Jurkat, Clone E6-1 (cell line): ENCODE measurements around the gene TNFSF10.
"Not testable (repeated sequence)": the region's sequence is repeated elsewhere in the genome, so short reads cannot be mapped to it uniquely, and the experiment has no call there.

ENCODE experiments used
- DNase-seq: peaks from one replicate; pipeline ENCODE4 v3.0.0-alpha.2; 2011; ENCODE audit warnings: low read depth, low spot score
- H3K4me3 ChIP-seq: 2 replicates; pipeline ENCODE4 v1.5.1; 2011; ENCODE audit warnings: mild to moderate bottlenecking, low read length, control low read depth, moderate library complexity

Gene TNFSF10

DNA sequence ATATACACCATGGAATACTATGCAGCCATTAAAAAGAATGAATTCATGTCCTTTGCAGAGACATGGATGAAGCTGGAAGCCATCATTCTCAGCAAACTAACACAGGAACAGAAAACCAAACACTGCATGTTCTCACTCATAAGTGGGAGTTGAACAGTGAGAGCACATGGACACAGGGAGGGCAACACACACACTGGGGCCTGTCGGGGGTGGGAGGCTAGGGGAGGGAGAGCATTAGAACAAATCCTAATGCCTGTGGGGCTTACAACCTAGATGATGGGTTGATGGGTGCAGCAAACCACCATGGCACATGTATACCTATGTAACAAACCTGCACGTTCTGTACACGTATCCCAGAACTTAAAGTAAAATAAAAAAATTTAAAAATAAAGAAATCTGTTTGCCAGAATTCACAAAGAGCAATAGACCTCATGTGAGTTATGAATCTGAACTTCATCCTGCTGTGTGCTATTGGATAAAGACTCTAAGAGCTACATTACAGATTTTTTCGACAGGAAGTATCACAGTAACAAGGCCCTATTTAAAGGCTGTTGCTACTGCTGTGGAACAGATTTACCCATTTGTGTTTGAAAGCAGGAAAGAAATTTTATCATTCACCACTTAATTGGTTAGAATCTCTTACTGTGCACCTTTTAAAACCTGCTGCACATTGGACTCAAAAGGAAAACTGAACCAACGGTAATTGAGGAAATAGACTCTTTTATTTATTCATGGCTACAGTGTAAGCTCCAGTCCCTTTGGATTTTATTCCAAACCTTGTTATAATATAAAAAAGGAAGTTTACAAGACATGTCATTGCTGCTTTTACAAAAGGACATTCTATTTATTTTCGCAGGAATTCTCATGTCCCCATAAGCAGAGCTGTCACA lies 1.1 kb downstream of the TNFSF10 start:
- DNase-seq, result peak; percentile 60
- peak overlapping the region; percentile 55 for H3K4me3 ChIP-seq

DNA sequence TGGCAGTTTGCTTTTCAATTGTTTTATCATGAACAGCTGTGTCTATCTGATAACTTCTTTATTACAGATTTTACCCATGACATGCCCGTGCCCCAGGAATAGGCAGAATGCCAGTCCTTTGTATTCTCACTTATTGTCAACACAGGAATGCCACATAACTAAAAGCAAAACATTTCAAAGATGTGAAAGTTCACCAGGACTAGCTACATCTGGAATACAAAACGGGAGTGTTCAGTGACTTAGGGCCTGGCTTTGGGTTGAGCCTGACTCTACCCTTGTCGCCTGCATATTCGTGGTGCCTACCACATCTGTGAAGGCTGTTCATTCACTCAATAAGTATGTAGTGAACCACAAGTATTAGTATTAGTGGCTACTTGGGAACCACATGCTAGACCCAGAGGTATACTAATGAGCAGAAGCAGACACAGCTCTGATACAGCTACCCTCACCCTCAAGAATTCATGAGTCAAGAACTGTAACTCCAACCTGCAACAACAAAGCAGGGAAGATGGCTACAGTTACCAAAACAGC lies 2.9 kb downstream of the TNFSF10 start:
- no peak for DNase-seq
- H3K4me3 ChIP-seq, result no peak overlapping the region; the same call in 1 of the 2 replicates

DNA sequence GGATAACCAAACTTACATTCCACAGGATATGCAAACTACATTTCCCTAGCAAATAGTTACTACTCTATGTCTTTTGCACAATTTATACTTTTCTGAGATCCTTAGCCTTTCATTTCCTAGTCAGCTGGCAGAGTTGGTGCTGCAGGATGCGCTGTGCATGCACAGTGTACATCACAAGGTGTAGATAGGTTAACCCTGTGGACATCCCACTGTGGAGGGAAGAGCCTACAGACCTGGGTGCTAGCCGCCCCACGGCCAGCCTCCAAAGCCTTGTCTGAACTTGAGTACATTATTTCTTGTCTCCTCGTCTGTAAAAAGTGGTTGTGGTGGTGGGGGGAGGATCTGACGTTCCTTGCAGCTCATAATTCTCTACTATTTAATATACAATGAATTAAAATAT lies 3.5 kb downstream of the TNFSF10 start:
- no peak overlapping the region for H3K4me3 ChIP-seq
- no peak for DNase-seq

DNA sequence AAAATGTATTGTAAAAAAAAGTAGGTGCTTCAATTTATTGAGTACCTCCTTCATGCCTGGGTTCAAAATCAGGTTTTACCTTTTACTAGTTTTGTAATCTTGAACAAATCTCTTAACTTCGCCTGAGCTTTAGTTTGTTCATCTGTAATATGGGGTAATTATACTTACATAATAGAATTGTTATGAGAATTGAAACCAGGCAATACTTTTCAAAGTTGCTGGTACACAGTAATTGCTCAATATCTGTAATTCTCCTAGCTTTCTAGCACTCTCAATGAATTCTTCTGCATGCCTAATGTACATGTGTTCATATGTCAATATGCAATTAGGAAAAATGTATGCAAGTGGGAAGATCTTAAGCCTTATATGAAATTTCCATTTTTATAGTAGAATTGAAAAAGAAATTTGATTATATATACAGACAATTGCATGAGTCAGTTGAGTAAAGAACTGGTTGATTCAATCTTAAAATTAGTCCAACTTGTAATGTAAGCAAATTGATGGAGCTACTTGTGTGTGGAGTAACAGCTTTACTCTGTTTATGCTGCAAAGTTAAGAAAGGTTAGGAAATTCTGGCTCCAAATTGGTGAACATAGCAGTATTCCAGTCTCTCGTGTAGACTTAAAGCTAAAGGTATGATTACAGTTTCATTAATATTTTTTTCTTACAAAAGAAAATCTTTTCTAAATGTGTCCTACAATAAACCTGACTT lies 4.1 kb downstream of the TNFSF10 start:
- DNase-seq, result no peak
- no peak overlapping the region for H3K4me3 ChIP-seq

DNA sequence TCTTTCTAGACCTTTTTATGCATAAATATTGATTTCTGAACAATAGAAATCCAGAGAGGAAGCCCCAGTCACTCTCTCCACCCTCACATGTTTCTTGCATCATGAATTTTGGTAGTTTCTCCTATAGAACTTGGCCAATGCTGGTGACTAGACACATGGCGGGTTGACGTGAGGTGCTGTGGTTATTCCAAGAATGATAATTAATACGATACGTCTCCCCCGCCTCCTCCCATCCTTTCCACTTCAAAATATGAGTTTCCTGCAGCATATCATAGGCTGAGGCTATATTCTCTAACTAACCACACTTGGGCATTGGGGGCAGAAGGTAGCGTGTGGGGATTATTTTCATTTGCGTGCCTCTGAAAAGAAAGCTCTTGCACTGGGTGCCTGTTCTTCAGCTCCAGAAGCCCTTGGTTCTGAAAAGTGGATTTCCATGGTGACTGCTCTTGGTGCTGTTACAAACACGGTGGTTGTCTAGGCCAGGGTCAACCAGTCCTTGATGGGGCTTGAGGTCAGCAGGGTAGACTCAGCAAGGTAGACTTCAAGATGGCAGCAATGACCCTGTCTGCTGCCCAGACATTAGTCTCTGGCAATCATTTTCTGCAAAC lies 5.3 kb downstream of the TNFSF10 start:
- no peak overlapping the region for H3K4me3 ChIP-seq
- no peak for DNase-seq

DNA sequence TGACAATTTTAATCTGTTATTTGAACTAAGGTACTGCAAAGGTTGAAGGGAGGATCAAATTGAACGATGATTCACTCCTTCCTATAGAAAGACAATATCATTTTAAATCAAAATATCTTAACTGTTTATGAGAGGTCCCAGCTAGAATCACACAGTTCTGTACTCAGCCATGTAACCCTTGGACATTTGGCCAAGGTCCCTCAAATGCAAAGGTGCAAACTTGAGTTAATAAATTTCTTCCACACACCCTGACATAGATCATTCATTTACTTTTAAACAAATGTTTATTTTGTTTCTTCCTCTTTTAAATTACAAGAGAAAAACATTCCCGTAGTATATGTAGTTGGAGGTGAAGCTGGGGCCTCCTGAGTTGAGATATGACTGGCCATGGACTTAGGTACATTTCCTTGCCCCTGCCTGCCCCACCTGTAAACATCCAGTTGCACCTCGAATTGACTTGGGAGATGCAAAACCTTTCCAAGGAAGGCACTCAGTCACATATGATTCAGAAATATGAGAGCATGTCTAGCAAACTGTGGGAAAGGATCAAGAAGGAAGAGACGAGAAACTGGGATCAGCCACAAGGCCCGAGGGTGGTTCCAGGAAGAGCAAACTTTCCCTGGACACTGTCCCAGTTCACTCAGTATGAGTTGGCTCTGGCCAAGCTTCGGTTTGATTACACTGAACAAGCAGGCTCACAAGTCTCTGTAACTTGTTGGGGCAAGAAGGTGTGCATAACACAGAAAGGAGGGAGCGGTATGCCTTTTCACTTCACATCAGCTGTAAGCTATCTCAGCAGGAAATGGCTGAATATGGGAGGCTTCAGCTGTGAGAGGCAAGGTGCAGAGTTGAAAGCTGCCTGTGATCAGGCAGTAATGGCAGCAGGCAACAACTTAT lies 6.7 kb downstream of the TNFSF10 start:
- H3K4me3 ChIP-seq, result no peak overlapping the region
- DNase-seq, result peak; percentile 69

DNA sequence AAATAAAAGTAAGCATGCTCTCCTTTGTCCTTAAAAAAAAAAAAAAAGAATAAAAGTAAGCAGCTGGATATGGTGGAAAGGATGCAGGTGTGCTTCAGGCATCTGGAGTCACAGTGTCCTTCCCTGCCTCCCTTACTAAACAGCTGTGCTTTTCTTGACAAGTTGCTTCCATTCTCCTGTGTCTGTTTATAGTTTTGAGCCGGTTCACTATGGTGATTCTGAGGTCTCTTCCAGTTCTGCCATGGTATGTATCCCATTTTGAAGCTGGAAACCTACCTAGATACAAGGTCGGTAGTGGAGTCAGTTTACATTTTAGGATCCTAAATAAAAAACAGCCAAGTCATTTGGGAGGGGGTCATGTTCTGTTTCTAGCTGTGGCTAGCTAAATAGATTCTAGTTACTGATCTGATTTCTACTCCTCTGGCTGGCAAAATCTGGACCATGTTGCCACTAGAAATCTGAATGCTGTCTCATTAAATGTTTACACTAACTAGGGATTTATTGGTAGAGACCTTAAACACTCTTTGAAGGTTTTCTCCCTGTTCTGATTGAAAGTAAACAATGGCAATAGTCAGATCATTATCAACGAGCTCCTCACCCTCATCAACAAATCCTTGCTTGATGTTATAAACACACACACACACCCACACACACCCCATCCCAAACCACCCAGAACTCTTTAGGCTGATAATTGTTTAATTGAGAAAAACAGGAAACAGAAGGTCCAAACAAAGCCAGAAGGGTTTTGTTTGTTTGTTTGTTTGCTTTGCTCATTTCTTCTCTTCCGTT lies 7.9 kb downstream of the TNFSF10 start:
- peak; percentile 62 for DNase-seq

DNA sequence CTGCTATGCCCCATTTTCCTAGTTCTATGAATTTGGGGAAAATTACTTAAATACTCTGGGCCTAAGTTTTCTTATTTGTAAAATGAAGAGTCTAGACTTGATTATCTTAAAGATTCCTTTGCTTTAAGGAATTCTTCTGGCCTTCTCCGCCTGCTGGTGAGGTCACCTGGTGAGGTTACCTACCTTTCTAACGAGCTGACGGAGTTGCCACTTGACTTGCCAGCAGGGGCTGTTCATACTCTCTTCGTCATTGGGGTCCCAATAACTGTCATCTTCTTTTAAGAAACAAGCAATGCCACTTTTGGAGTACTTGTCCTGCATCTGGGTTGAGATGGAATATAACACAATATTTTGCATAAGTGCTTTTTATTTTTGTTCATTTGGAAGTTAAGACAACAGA lies 8.6 kb downstream of the TNFSF10 start:
- no peak for DNase-seq
- H3K4me3 ChIP-seq, result no peak overlapping the region

More for the DNA sequence above, 7.9 kb downstream of the TNFSF10 start:
- no peak overlapping the region for H3K4me3 ChIP-seq

DNA sequence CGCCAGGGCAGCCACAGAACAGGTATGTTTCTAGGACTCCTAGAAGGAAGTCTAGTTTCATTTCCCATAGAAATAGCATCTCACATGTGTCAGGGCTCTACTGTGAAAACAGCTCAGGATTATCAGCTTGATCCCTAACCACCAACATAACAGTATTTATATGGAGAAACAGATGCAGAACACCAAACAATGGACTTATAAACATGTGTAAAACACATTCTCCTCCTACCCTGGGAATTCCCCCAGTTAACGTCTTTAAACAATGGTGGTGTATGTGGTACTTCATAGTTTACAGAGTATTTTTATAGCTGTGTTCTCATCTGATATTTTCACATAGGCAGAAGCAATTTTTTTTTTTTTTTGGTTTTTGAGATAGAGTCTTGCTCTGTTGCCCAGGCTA lies 9.7 kb downstream of the TNFSF10 start:
- no peak for DNase-seq
- H3K4me3 ChIP-seq, result no peak overlapping the region

DNA sequence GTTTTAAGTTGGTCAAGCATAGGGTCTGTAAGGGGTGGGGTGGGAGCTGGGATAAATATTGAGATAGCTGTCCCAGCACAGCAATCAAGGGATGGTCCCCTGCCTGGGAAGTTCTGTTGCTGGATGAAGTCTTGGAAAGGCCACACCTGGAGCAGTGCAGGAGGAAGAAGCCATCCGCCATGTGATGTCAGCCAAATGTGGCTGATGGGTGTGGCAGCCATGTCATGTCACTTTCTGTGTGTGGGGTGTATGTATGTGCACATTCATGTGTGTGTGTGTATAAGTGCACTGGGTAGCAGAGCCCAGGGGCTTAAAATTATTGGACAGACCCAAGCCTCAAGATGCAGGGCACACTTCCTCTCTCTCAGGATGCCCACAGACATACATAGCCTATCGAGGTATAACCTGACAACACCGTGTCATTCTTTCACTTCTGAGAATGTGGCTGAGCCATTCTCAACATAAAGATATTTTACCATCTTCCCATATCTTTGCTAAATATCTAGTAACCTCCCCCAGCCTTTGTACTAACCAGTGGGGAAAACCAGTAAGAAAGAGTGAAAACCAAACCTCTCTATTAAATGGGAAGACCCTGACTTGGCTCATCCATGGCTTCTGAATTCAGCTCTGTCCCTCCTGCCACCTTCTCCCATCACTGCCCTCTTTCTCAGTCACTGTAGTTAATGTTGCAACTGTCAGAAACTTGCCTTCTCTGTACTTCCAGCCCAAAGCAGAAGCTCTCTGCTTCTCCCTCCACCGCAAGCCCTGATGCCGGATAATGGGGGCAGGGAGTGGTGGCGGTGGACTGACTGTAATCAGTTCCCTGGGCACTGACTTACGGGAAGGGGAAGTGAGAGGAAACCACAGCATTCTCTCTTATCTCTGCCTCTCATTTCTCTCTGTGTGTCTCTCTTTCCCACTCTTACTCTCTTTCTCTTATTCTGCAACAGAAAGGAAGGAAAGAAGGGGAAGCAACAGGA lies 11.2 kb downstream of the TNFSF10 start:
- H3K4me3 ChIP-seq, result peak overlapping the region; percentile 40
- peak; percentile 91 for DNase-seq

DNA sequence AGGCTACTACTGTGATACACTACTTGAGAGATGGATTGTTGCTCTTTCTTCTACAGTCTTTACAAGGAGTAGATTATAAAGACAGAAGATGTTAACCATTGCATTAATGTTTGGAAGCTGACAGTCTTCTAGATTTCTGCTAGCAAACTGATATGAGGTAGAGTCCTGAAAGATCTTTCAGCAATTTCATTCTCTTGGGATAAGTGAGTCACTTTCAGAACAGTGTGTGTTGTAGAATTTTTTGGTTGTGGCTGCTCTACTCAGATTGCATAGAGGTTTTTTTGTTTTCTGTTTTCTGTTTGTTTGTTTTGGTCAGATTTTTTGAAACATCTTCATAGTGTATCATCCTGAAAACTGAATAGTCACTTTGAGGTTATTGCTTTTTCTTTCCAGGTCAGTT lies 17.1 kb downstream of the TNFSF10 start:
- no peak for DNase-seq
- H3K4me3 ChIP-seq, result no peak overlapping the region

DNA sequence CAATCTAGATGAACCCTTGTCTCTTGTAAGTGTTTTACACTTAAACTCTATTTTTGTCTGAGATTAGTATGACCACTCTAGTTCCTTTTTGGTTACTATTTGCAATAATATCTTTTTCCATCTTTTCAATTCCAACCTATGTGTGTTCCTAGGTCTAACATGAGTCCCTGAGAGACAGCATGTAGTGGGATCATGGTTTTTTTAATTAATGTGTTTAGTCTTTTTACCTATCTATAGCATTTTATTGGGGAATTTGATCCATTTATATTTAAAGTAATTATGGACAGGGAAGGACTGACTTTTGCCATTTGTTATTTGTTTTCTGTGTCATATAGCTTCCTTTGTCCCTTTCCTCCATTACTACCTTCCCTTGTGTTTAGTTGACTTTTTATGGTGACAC lies 21.7 kb downstream of the TNFSF10 start:
- H3K4me3 ChIP-seq, result no peak overlapping the region
- DNase-seq, result no peak

DNA sequence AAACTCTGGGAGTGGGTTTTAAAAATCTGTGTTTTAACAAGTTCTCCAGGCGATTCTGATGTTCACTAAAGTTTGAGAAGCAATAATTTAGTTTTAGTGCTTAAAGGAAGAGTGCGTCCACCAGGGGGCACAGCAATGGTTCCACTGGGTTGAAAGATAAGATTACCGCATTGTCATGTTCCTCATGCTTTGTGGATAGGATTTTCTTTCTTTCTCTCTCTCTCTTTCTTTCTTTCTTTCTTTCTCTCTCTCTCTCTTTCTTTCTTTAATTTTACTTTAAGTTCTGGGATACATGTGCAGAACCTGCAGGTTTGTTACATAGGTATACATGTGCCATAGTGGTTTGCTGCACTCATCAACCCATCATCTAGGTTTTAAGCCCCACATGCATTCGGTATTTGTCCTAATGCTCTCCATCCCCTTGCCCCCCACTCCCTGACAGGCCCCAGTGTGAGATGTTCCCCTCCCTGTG lies 33.0 kb downstream of the TNFSF10 start:
- peak; percentile 84 for DNase-seq

DNA sequence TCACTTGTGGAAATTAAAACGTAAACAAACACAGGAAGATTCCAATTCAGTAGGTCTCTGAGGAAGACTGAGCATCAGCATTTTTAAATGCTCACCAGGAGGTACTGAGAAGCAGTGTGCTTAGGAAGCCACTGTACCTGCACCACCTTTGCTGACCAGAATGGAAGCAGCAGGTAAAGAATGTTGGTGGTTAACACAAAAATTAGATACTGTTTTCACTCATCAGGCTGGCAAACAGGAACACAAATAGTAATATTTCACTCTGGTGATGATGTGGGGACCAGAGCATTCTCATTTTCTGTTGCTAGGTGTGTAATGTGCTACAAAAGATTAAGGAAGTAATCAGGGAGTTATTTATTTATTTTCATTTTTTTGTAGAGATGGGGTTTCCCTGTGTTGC lies 45.1 kb downstream of the TNFSF10 start:
- DNase-seq, result no peak

More for the DNA sequence above, 33.0 kb downstream of the TNFSF10 start:
- not testable (repeated sequence) for H3K4me3 ChIP-seq

DNA sequence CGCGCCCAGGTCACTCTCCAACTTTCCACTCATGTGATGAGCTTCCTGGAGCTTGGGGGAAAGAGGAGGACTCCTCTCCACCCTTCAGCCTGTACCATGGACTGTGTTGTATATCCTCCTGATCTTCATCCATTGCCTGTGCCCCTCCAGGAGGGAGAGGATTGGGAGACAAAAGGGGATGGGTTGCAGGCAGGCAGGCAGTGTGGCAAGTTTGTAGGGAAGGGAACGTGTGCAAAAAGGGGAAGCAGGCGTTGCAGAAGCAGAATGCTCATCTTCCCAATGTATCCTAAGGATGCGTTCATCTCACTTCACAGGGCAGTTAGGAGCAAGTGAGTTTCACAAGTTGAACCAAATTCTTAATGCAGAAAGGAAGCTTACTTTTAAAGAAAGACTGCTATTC lies 46.9 kb downstream of the TNFSF10 start:
- H3K4me3 ChIP-seq, result no peak overlapping the region
- no peak for DNase-seq

More for the DNA sequence above, 45.1 kb downstream of the TNFSF10 start:
- H3K4me3 ChIP-seq, result no peak overlapping the region

DNA sequence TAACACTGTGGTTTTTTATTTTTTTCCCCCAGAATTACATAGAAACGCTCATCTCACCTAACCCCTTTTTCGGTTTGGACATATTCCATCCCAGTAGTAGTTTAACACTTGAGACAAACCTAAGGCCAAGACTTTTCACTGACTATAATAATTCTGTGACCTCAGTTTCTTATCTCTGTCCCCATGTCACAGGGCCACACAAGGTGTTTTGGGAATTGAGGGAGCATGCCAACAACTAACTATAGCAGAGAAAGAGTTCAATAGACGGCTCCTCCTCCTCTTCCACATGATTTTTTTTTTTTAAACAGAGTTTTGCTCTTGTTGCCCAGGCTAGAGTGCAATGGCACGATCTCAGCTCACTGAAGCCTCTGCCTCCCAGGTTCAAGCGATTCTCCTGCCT lies 47.5 kb downstream of the TNFSF10 start:
- H3K4me3 ChIP-seq, result no peak overlapping the region
- no peak for DNase-seq

DNA sequence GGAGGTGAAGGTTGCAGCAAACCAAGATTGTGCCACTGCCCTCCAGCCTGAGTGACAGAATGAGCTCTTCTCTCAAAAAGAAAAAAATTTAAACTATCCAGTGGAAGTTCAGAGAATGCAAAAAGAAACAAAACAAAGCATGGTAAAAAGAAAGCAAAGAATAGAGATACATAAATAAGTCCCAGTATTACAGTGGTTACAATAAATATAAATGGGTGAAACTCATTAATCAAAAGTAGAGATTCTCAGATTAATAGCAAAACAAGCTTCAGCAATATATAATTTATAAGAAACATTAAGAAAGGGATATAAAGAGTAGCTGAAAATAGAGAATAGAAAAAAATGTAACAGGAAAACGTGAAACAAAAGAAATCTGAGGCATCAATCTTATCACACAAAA lies 51.3 kb downstream of the TNFSF10 start:
- no peak overlapping the region for H3K4me3 ChIP-seq
- no peak for DNase-seq
